Measurements from ENCODE around the gene EGFL7. TPM values are rescaled to one million over a fixed set of nuclear protein-coding genes. Genes with fewer than 3 reads are reported as not detected.
"Not testable (repeated sequence)": the region's sequence is repeated elsewhere in the genome, so short reads cannot be mapped to it uniquely, and the experiment has no call there.

EGFL7 gene
- total RNA-seq, 1 donor from 2014 or later = 85.3 TPM

DNA sequence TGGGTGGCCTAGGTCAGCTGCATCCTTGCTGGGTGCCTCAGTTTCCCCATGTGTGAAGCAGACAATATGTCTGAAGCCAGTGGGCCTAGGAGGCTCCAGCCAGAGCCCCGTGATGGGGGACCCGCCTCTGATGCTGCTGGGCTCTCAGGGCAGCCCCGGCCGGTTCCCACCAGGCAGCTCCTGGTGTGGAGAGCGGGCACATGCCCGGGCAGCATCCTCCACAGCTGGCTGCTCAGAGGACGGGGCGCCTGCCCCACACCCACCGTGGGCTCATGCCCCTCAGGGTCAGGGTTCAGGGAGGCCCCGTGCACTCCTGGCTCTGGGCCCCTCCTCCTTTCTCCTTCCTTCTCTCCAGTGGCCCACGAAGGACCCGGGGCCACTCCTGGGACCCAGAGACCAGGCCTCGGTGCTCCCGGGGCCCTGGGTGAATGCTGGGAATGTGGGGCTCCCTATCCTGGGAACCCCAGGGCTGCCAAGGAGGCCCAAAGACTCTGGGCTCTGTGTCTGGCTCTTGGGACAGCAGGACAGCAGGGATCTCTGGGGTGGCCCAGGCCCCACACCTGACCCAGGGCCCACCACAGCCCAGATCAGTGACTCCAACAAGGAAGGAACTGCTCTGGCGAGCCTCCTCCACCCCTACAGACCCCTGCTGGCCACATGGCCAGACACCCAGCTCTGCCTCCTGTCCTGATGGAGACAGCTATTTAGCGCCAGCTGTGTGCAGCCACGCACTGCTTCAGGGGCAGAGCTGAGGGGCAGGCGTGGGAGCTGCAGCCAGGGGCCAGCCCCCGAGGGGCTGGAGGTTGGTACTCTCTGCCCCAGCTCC, 39.5 kb upstream of the EGFL7 start:
- intact Hi-C loops (cut with DNase I) = no loop called here
- no peak for DNase-seq (ENCODE audit: low spot score)

- intact Hi-C loops (cut with DNase I) = no loop called here
- DNase-seq (ENCODE audit: low spot score) = no peak
Observed at GRCh38 chr9:136623842-136624183, 38.9 kb upstream of the EGFL7 start.

- intact Hi-C loops (cut with DNase I) = no loop called here
- DNase-seq (ENCODE audit: low spot score) = no peak
Observed at GRCh38 chr9:136624184-136624951, 38.3 kb upstream of the EGFL7 start.

- intact Hi-C loops (cut with DNase I) = no loop called here
- DNase-seq (ENCODE audit: low spot score) = peak; percentile 87
Observed at GRCh38 chr9:136625101-136626065, 37.3 kb upstream of the EGFL7 start.

- DNase-seq (ENCODE audit: low spot score) = no peak
- intact Hi-C loops (cut with DNase I) = no loop called here
Observed at GRCh38 chr9:136626066-136626725, 36.5 kb upstream of the EGFL7 start.

DNA sequence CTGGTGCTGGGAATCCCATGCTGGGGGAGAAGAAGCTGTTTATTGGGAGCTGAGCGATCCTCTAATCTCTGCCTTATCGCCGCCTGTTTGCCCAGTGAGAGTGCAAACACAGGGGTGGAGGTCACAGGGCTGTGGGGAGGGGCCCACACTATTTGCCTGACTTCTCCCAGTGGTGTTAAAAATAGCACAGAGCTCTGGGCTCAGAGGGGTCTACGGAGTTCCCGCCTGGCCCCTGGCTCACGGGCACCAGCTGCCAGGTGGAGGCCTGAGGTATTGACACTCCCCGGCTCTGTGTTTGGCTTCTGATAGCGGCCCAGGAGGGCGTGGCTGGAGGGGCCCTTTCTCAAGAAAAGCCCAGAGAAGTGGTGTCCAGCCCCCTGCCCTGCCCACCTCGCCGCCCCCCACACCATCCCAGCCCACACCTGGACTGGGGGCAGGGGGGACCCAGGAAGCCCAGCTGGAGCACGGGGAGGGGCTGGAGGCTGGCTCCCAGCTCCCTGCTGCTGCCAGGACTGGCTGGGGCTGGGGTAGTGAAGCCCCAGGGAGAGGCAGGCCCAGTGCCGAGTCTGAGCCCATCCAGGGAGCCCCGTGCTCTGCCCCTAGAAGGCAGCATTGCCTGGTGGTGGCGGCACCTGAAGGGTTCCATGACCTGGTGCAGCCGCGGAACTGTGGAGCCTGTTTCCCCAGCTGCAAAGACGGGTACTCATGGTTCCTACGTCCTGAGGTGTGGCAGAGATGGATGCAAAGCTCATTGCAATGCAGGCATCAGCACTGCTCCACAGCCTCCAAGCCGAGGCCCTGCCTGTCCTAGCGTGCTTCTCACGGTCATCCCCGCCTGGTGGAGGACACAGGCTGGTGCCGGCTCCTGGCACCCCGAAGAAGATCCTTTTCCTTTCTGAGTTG, 35.7 kb upstream of the EGFL7 start:
- no peak for DNase-seq (ENCODE audit: low spot score)

DNA sequence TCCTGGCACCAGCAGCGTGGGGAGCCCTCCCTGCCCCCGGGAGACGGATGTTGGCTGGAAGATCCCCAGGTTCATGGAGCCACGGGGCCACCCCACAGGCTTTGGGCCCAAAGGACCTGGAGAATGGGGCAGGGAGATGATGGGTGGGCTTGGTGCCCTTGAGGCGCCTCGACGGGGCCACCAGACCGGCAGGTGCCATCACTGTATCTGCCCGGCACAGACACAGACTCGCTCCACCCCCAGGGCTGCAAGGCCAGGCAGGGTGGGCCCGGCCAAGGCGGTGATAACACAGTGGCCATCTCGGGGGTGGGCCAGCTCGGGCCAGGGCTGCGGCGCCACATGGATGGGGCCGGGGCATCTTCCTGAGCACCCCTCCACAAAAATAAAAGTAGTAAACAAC, 35.0 kb upstream of the EGFL7 start:
- DNase-seq (ENCODE audit: low spot score) = no peak
- intact Hi-C loops (cut with DNase I) = no loop called here

More for the DNA sequence above, 35.7 kb upstream of the EGFL7 start:
- intact Hi-C loops (cut with DNase I) = no loop called here

DNA sequence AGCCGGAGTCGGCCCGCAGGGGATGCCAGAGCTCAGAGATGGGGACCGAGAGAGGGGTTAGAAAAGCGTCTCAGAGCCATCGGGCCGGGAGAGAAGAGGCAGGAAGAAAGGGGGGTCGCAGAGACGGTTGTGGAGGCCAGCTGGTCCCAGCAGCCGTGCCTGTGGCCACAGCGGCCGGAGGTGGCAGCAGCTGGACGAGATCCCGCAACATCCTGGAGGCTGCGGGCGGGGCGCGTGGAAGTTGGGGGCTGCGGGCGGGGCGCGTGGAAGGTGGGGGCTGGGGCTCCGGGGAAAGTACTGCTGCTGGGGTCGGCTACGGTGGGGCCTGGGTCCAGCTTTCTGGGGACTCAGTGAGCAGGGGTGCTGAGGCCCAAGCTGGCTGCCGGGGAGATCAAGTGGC, 34.4 kb upstream of the EGFL7 start:
- intact Hi-C loops (cut with DNase I) = no loop called here
- DNase-seq (ENCODE audit: low spot score) = no peak

DNA sequence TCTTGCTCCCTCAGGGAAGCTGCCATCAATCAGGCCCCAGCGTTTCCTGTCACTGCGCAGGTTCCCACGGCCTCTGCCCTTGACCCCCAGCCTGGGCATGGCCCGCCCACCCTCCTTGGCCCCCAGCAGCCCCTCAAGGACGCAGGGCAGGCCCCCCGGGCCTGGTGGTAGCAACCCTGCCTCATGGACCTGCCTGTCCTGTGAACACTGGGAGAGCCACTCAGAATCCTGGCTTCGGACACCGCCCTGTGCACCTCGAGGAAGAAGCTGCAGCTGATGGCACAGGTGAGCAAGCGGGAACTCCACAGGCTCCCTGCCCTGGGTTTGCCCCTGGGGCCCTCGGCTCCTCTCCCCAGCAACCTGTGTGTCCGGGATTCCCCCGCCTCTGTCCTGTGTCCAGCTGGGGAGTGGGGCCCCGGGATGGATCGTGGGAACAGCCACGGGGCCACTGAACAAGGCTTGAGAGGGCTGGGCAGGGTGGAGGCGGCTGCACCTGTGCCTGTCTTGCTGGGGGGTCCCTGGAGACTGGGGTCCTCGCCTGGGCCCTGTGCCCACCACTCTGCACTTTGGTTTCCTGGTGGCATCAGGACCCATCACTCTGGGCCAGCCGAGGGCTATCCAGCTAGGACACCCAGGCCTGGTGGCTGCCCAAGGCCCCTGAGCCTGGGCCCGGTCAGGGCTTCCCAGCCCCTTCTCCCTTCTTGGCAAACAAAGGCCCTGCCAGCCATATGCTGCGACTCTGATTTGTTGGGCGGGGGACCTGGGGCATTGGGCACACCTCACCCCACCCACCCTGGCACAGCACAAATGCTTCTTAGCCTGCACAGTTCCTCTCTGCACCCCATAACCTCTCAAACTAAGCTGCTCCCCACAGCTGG, 33.5 kb upstream of the EGFL7 start:
- intact Hi-C loops (cut with DNase I) = no loop called here
- no peak for DNase-seq (ENCODE audit: low spot score)

DNA sequence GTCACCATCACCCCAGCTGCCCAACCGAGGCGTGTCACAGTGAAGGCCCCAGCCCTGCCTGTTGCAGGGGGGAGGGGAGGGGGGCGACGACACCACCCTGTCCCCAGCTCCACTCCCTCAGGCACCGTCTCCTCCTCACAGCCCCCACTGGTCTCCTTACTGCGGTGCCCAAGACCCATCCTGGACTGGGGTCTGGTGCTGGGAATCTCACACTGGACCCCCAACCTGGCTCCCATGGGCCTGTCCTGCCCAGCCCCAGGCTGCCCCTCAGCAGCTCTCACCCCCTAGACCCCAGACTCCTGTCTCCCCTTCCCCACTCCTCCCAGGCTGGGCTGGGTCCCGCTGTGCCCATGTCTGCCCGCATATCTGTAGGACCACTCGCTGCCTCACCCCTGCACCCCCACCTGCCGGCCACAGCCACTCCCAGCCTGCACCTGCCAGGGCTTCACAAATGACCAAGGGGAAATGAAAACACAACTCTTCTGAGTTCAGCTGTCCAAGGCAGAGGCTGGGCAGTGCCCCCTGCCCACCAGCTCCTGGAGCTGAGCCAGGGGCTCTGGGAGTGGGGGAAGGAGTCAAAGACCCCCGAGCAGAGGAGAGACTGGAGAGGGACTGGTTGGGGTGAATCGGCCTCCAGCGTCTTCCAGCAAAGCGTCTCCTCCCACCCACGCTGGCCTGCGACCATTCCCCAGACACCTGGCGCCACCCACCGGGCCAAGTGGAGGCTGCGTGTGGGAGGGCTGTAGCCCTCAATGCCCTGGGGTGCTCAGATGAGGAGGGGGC, 32.6 kb upstream of the EGFL7 start:
- intact Hi-C loops (cut with DNase I) = no loop called here
- peak; percentile 86 for DNase-seq (ENCODE audit: low spot score)

GRCh38 chr9:136630662-136630992, 32.1 kb upstream of the EGFL7 start:
- no peak for DNase-seq (ENCODE audit: low spot score)
- intact Hi-C loops (cut with DNase I) = no loop called here

DNA sequence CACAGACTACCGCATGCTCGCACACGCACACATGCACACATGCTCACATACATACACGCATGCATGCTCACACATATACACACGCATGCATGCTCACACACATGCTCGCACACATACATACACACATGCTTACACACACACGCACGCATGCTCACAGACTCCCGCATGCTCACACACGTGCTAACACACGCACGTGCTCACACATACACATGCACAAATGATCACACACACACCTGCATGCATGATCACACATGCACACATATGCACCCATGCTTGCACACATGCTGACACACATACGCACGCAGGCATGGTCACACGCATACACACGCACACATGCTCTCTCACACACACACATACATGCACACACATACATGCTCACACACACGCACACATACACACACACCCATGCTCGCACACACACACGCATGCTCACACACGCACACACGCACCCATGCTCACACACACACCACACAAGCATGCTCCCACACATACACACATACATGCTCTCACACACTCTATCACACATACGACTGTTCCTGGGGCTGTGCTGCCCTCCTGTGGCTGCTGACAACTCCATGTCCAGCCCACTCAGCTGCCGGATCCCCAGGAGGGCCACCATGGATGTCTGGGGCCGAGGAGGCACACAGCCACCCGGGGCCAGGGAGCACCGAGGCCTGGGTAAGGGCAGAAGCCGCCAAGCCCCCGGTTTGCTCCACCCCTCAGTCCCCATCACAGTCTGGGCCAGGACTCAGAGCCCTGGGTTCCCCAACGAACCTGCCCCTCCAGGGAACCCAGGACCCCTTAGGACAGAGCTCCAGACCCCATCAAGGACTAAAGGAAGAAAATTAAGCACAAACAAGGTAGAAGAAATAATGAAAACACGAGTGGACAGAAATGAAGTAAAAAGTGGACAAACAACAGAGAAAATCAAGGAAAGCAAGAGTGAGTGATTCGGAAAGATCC, 31.4 kb upstream of the EGFL7 start:
- intact Hi-C loops (cut with DNase I) = loop anchor here (1.0 kb wide), 1 partner anchor 143 kb away; no protein-coding TSS in a partner anchor
- DNase-seq (ENCODE audit: low spot score) = peak; percentile 88

- intact Hi-C loops (cut with DNase I); DNase-seq (ENCODE audit: low spot score): not testable (repeated sequence)
Observed at GRCh38 chr9:136632072-136632471, 30.6 kb upstream of the EGFL7 start.

- intact Hi-C loops (cut with DNase I); DNase-seq (ENCODE audit: low spot score): not testable (repeated sequence)
Observed at GRCh38 chr9:136632491-136633106, 30.1 kb upstream of the EGFL7 start.

DNA sequence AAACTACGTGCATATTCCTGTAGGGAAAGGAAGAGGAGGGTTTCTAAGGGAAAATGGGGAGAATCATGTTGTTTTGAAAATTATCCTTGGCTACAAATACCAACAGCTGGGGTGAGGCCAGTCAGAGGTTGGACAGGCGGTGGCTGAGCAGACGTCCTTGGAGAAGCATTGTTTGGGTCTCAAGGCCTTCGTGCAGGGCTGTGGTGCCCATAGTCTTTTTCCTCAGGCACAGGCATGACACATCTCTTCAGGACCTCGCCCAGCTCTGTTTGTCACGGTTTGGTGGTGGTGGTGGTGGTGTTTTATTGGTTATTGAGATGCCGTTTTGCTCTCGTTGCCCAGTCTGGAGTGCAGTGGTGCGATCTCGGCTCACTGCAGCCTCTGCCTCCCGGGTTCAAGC, 27.8 kb upstream of the EGFL7 start:
- no peak for DNase-seq (ENCODE audit: low spot score)
- intact Hi-C loops (cut with DNase I) = no loop called here

All from cardiac septum (tissue), 1 donor.